HG03565 (cell line): ENCODE measurements around the gene IQCH.

ENCODE experiments used
- ATAC-seq: cut with Tn5 transposase; IDR thresholded peaks from one replicate; pipeline ENCODE4 v1.9.1; 2021; ENCODE audit warnings: mild to moderate bottlenecking, moderate library complexity; ENCODE audit not compliant: unreplicated experiment

Gene IQCH

DNA sequence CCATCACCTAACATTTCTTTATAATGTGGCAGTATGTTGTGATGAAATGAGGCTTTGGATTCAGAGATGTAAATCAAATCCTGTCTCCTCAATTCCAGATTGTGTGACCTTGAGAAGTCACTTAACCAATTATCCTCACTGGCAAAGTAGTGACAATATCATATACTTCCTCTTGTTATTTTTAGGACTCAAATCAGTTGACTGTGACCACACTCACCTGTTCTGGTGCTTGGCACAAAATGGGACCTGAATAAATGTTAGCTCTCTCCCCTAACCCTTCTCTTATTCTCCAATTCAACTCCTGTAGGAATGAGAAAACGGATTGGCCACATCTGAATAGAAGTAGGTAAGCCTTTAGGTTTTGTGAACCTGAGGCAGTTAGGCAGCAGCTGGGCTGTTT lies 42.1 kb downstream of the IQCH start:
- no peak for ATAC-seq

DNA sequence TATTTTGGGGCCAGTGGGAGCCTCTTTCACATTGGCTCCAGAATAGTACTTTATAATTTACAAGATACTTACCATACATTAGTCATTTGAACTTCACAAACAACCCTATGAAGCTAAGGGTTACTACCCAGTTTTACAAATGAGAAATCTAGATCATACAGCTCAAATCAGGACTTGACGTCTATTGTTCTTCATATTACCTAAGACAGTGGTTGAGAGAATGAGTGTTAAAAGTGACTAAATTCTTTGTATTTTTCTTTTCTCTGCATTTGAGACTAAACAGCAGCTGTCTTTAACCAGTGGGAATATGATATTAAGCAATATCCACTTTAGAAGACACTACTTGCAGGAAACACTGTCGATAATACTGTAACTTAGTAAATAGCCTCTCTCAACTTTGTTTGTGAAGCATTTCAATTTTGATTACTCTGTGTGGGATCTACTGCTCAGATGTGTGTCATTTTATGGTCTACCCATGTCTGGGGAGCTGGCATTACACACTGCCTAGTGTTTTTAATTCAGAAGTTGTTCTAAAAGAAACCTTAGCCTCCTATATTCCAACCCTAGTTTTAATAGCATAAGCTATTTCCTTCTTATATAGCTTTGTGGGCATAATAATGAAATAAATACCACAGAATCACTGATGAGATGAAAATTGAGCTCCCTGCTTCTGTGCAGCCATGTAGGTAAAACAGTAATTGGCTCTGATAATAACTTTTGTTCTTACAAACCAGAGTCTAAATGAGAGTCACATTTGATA lies 45.9 kb downstream of the IQCH start:
- ATAC-seq = no peak

DNA sequence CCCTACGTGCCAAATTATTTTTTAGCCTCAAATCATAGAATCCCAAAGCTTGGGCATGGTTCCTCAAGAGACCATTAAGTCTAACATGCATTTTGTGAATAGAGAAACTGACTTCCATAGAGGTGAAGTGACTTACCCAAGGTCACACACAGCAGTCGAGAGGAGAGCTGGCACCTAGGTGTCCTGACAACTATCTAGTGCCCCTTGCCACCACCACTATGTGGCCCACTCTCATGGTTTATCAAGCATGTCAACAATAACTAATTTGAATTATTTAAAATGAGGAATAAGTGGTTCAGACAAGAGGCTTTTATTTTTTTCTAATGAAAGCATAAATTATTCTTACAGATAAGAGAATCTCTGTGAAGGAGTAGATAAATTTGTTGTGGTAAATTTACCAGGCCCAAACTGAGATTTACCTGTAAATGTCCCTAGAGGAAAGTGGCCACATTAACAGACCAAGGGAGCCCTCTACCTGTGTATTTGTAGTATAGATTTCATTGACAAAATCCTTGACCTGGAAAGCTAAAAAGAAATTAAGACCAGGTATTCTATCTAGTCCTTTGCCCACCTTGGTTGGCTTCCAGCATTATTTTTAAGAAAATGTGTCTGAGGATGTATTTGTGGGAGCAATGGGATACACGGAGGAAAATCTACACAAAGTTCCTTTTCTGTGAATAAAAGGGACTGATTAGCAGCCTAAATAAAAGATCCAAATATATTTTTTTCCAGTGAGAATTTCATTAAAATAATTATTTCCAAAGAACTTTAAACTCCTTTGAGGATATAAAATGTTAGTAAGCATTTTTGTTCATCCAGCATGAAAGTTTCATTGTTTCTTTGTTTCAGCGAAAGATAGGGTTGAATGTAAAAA lies 49.1 kb downstream of the IQCH start:
- ATAC-seq = no peak

DNA sequence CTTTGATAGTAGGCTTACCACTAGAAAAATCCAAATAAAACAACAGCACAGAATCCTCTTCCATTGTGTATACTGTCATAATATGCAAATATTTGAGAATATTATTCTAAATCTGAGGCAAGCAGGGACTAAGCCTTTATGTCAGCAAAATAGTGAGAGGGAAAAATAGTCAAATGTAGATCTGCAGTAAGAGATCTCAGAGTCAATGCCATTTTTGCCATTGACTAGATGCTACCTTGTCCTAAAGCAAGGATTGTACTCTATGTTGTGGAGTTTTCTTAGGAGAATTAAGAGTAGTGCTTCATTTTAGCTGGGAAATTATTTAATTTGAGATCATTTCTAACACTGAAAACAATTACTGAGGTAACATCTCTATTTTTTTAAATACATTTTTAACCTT lies 50.2 kb downstream of the IQCH start:
- ATAC-seq = no peak

DNA sequence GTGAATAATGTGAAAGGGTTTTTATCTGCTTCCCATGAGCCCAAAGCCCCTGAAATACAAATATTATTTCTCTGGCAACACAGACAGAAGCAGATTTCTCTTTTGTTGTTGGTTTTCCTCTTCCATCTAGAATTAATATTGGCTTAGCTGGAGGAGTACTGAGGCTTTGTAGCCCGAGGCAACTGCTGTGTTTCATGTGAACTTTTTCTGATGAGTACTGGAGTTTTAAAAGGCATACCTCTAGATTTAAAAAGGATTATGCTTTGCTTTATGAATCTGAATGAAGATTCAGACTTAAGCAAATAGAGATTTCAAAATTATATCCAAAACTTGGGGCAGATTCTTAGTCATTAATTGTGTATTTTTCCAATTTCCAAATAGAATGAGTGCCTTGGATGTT lies 50.9 kb downstream of the IQCH start:
- no peak for ATAC-seq

DNA sequence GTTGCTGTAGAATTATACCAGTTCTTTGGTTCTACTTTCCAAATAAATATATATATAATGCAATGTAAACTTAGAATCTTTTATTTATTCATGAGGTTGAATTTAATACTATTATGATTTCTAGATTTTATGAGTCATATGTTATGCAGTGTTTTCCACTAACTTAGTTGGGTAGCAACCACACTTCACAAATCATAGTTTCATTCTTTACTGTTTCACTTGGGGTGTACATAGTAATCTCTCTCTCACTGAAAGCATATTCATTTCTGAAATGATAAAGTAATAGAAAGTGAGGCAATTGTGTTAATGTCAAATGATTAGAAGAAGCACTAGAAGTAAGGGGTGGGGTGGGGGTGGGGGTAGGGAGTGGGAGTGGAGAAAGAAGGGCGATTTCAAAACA lies 52.6 kb downstream of the IQCH start:
- no peak for ATAC-seq

DNA sequence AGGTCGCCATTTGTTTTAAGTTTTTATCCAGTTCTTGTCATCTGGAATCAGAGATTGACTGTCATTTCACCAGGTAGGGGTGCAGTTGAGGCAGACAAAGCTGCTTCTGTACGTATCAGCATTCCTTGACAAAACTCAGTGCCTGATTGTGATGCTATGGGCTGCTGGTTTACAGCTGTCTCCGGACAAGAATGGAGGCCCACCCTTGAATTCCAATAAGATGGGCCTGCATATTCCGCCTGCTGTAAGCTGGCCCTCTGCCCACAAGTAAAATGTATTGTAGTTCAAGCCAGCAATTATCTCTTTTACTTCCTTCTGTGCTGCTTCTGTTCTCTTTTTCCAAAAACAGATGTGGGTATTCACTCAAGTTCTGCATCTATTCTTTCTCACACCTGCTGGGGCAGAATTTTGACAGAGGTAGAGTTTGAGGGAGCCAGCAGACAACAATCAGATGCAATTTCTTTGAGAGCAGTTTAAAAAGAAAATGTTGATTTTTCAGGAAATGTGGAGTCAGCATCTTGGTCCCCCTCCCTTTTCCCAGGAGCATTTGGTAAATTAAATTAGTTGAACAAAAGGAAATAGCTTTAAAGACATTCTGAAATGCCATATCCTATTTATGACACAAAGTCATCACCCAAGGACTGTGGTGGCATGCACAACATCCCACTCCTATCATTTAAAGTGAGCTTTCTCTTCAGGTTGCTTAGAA lies 53.5 kb downstream of the IQCH start:
- ATAC-seq = no peak

DNA sequence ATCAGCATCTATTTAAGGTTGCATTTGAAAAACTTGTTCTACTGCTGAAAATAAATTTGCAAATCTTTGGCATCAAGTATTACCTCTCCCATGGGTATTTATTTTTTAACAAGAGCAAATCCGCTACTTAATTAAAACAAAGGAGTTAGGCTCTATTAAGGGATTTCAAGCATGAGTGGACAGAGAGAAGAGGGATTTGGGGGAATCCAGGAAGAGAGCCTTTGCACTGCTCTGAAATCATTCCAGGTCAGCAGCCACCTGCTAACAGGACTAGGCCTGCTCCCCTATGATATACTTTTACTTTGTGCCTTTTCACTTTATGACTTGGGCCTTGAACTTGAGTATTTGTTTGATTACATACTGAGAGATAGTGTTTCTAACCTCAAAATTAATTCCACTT lies 57.1 kb downstream of the IQCH start:
- ATAC-seq = no peak

DNA sequence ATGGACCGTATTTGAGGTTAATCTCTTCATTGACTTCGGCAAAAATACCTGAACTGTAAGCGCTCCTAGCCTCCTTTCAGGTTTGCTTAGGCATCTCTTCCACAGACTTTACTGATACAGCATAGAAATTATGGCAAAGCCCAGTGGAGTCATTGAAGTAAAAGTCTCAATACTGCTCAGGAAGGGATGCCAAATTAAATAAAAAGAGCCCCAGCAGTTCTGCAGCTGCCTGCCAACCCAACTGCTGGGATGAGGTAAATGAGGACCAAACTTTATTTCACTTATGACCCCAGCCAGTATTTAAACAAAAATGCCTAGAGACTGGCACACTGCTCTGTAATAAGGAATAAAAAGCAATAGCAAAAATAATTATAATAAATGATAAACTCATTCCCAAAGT lies 65.4 kb downstream of the IQCH start:
- ATAC-seq = no peak

DNA sequence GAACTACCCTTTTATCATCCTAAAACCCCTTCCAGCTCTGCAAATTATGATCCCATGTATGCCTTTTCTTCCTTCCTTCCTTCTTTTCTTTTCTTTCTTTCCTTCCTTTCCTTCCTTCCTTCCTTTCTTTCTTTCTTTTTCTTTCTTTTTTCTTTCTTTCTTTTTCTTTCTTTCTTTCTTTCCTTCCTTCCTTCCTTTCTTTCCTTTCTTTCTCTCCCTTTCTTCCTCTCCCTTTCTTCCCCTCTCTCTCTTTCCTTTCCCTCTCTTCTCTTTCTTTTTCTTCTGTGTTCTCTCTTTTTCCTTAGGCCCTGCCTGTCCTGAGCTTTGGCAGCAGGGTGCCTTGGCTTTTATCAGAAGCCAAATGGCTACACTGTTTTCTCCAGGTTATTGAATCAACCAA lies 66.8 kb downstream of the IQCH start:
- no peak for ATAC-seq

DNA sequence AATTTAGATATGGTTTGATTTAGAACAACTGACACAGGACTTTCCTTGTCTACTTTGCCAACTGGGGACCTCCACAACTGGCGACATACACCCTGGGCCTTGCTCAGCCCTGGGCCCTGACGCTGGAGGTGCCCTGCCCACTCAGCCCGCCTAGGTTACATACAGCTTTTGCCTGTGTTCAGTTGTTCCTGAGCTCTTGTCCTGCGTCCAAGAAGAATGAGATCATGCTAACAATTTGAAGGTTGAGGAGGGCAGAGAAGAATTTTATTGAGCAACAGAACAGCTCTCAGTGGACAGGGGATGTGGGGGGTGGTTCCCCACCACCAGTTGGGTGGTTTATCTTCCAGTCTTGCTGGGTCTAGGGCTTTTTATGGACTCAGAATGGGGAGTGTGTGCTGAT lies 67.9 kb downstream of the IQCH start:
- ATAC-seq = no peak

DNA sequence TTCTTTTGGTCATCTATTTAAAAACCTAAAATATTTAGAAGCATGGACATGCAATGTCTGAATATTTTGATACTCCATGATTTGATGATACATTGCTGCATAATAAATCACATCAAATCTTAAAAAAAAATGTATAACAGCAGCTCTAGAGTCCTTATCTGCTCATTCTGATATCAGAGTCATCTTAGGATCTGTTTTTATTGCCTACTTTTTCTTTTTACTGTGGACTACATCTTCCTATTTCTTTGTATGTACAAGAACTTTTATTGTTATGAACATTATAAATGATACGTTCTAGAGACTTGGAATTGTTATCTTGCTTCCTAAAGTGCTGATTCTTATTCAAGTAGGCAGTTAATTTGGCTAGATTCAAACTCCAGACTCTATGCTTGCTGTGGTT lies 72.7 kb downstream of the IQCH start:
- no peak for ATAC-seq

DNA sequence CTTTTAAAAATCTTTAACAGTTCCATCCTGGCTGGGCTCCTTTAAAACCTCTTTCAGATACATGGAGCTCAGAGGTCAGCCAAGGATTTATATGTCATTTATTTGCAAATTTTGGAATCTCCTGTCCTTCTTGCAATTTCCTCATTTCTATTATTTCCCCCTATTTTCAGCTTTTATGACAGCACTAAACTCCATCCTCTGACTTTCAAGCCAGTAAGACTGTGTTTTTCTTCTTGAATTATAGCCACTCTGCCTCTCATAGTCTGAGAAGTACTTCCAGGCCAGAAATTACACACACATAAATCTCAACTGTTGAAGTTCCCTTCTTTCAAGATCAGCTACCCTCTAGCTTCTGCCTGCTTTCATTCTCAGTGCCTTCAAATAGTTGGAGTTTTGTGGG lies 73.2 kb downstream of the IQCH start:
- no peak for ATAC-seq

DNA sequence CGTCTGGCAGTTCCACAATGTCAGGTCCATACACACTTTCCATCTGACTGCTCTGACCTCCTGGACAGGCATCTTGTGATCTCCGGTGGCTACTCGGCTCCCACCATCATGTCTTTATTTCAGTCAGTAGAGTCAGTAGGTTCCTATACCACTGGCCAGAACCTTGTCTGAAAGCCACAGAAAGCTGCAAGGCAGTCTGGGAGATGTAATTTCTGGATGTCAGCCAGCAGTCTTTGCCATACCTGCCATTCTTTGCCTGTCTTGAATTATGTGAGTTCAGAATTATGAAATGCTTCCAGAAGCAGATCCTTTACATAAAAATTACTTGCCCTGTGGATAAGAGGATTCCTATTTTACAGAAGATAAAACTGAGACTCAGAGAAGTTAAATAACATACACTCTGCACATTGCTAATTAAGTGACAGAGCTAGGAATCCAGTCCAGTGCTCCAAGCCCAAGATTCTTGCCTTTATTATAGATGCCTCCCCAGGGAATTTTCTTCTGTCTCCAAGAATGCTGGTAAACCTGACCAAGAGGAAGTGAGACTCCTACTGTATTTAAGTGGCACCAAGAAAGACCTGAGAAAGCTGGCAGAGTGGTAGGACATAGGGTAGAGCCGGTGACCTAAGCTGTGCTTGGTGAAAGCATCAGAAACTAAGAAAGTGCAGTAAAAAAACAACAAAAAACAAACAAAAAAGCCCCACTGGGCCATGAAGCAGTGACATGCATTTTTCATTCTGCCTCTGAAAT lies 75.6 kb downstream of the IQCH start:
- ATAC-seq = no peak

DNA sequence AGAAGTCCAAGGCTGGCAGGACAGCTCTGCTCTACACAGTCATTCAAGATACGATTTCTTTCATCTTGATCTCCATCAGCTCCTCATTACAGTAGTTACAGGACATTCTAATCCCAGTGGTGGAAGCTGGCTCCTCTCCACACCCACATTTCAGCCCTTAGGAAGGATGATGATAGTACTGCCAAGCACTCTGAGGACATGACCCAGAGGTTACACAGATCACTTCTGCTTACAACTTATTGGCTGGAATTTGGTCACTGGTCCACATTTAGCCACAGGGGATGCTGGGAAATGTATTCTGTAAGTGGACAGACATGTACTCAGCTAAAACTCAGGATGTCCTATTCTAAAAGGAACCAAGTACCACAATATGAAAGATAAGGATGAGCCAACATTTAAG lies 77.1 kb downstream of the IQCH start:
- no peak for ATAC-seq

DNA sequence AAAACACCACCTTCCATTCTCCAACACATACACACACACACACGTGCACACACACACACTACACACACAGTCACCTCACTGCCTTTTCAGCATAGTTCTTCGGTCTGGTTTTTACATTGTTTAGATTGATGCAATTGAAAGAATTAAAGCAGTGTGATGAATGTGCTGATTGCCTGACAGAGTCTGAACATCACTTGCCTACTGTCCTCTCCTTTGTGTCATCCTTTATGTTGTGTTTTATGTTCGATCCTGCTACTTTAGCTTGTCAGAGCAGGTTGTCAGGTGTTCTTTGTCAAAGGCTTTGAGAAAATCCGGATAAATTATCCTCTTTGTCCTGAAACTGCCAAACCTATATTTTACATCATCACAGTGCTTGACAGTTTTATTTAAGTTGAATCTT lies 80.4 kb downstream of the IQCH start:
- ATAC-seq = no peak

DNA sequence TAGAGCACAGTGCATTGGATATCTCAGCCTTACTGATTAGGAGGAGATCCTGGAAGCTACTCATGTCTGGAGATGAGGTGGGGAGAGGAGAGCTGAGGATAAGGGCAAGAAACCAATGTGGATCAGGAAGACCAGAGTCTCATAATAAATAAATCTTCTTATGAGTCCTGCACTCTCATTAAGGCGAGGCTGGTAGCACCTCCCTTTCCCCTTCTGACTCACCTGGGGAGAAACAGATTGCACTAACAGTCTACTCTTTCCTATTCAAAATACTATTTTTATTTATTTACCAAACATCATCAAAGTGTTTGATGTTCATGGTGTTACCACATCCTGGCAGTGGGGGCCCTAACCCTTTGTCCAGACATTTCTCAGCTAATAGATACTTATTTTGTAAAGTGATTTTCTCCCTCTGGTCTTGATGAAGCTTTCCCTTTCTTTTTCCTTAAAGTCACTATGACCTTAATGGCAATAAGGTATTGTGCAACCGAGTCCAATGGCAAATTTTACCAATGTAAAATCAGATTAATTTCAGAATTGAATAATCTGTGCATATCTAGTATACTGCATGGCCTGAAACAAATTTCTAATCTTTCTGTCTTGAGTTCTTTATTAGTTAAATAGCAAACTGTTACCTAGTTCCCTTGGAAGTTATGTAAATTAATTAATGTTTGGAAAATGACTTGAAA lies 81.1 kb downstream of the IQCH start:
- no peak for ATAC-seq

DNA sequence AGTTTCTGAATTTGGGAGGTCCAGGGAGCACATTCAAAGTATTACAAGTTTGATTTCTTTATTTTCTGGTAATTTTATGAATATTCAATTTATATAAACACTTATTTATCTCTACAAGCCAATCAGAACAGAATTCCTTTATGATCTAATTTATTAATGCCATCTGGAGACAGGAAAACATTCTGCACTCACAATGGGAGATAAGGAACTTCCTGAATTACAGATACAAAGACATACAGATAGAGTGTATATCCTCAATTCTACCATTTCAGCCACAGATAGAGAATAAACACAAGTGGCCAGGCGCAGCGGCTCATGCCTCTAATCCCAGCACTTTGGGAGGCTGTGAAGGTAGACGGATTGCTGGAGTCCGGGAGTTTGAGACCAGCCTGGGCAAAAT lies 86.0 kb downstream of the IQCH start:
- ATAC-seq = no peak

DNA sequence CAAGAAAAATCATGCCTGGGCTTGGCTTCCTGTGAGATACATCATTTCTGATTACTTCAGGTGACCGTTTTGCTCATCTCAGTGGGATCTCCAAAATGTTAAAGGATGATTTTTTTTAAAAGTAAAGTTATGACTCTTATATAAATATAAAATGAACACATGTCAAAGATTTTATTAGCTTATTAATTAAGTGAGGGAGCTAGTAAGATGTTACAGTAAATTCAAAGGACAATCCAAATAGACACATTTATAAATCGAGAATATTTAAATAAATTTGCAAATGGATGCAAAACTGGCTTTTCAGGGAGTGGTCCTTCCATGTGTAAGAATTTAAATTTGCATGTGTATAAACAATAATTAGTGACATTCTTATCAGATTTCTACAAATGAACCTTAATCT lies 87.0 kb downstream of the IQCH start:
- no peak for ATAC-seq

DNA sequence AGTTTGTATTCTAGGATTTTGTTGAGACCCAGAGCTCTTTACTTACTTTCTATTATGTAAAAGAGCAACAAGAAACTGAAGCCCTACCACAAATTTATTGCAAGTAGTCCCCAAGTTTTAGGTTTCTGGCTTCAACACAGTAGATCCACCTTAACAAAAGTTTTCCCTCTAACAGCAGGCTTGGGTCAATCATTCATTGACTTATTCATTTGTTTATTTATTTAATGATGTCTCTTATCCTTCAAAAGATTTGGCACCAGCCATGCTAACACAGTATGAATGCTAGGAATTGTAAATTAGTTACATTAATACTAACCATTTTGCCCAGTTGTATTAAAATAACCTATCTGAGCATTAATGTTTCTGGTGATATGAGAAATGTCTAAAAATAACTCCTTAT lies 88.6 kb downstream of the IQCH start:
- ATAC-seq = no peak

DNA sequence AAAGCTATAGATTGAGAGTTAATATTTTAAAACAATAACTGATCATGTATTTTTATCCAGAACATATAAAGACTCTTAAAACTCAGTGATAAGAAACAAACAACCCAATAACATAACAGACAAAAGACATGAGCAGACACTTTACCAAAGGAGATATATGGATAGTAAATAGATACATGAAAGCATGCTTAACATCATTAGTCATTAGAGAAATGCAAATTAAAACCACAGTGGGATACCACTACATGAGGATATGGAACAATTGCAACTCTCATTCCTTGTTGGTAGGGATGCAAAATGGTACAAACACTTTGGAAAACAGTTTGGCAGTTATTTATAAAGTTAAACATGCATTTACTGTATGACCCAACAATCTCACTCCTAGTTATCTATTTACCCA lies 95.0 kb downstream of the IQCH start:
- no peak for ATAC-seq
